DND-41 (cell line): Measurements from ENCODE around the gene RPL10.

Source experiments
- ATAC-seq: fragments of 200-7000 bp; cut with Tn5 transposase; 3 replicates; pipeline ENCODE4 v1.9.1; 2021; ENCODE audit warnings: low read depth; ENCODE audit not compliant: insufficient read depth
- DNase-seq: peaks from one replicate; pipeline ENCODE4 v3.0.0-alpha.2; 2020
- H2AFZ ChIP-seq: 2 replicates; pipeline ENCODE4 v1.6.0; 2012; ENCODE audit warnings: low read depth, low read length
- H3K27ac ChIP-seq: 2 replicates; pipeline ENCODE4 v1.5.1; 2012; ENCODE audit warnings: low read length, inconsistent platforms
- H3K27me3 ChIP-seq: fragments of 200-600 bp; sonication (generic); 2 replicates; pipeline ENCODE4 v1.6.0; 2012; ENCODE audit warnings: low read length, mild to moderate bottlenecking, inconsistent platforms; ENCODE audit not compliant: insufficient read depth, poor library complexity
- H3K36me3 ChIP-seq: 2 replicates; pipeline ENCODE4 v1.5.1; 2012; ENCODE audit warnings: low read length, inconsistent platforms; ENCODE audit not compliant: insufficient read depth
- H3K4me1 ChIP-seq: 2 replicates; pipeline ENCODE4 v1.5.1; 2012; ENCODE audit warnings: mild to moderate bottlenecking, low read length; ENCODE audit not compliant: insufficient read depth
- H3K4me2 ChIP-seq: 2 replicates; pipeline ENCODE4 v1.6.0; 2012; ENCODE audit warnings: mild to moderate bottlenecking, moderate library complexity, low read length, inconsistent platforms; ENCODE audit not compliant: insufficient read depth
- H3K4me3 ChIP-seq, 2 experiments: fragments of 200-600 bp in 1 of 2; shearing (Covaris generic) in 1 of 2; 2 replicates each; pipeline ENCODE4 v1.5.1; 2012 to 2016; ENCODE audit warnings: inconsistent platforms in 2 of 2, low read length in 2 of 2, mild to moderate bottlenecking in 2 of 2, low read depth in 1 of 2, moderate library complexity in 1 of 2
- H3K79me2 ChIP-seq: 2 replicates; pipeline ENCODE4 v1.6.0; 2012; ENCODE audit warnings: low read length, inconsistent platforms; ENCODE audit not compliant: insufficient read depth
- H3K9ac ChIP-seq: 2 replicates; pipeline ENCODE4 v1.6.0; 2012; ENCODE audit warnings: low read depth, mild to moderate bottlenecking, inconsistent platforms, low read length, moderate library complexity
- H3K9me3 ChIP-seq: 2 replicates; pipeline ENCODE4 v1.5.1; 2012; ENCODE audit warnings: low read length, moderate library complexity, mild to moderate bottlenecking, inconsistent platforms; ENCODE audit not compliant: insufficient read depth, severe bottlenecking
- H4K20me1 ChIP-seq: 2 replicates; pipeline ENCODE4 v1.6.0; 2012; ENCODE audit warnings: low read length; ENCODE audit not compliant: insufficient read depth
- CTCF ChIP-seq: IDR thresholded peaks from 2 replicates; pipeline ENCODE4 v1.5.1; 2012; ENCODE audit warnings: borderline replicate concordance, low read length, moderate library complexity, mild to moderate bottlenecking; ENCODE audit not compliant: poor library complexity, severe bottlenecking; ENCODE audit errors: extremely low read depth
- EZH2 ChIP-seq: IDR thresholded peaks from 3 replicates; pipeline ENCODE4 v1.6.1; 2012; ENCODE audit warnings: borderline replicate concordance, low read depth, mild to moderate bottlenecking, moderate library complexity, low read length, inconsistent platforms; ENCODE audit not compliant: severe bottlenecking

Gene RPL10

DNA sequence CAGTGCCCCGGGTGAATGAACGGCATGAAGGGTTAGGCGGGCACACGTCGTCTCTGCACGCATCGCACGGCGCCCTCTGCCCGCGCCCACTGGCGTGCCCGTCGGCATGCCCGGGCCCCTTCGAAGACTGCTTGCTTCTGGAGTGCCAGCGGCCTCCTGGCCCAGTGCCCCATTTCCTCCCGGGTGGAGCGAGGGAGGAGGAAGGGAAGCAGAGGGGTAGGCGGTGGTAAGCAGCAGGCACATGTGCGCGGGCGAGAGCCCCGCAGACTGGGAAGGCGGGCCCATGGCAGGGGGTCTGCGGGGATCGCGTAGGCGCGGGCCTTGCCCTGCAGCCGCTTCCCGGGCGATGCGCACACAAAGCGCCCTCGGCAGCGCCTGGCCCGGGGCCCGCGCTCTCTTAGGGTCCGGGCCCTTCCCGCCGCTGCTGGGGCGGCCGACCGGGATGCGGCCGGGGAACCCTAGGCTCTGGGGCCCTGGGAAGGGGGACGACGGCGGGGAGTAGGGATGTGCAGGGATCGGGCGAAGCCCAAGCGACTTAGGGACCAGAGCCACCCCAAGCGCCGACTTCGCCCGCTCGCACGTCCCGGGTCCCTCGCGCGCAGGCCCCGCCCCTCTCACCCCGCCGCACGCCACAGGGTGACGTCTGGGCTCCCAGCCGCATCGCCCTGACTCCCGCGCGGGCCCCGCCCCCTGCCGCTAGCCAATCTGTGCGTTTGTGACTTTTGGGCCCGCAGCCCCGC is 19.9 kb upstream of the RPL10 start:
- ATAC-seq = peak; percentile 23
- DNase-seq = peak; percentile 98

GRCh38 chrX:154378799-154379568 is 19.2 kb upstream of the RPL10 start, which contains the start of gene EMD:
EMD (plus strand) TSS chrX:154379295; CDS start chrX:154379485, 190 bp downstream.
- Histone ChIP-seq H3K4me3 (peak within 1 kb of the TSS; percentile 80 to 91), H3K79me2 (peaks cover 22% of the 10 kb centered on the region), H3K4me2 (peak within 1 kb of the TSS; percentile 93), H3K9me3 (no peaks in the 10 kb centered on the region), H2AFZ (peak within 1 kb of the TSS; percentile 71), H3K36me3 (peaks cover 18% of the 10 kb centered on the region; the same call in 1 of the 2 replicates), H3K27me3 (no peaks in the 10 kb centered on the region), H3K9ac (peak within 1 kb of the TSS; percentile 97), H4K20me1 (peaks cover 13% of the 10 kb centered on the region), H3K4me1 (peaks cover 25% of the 10 kb centered on the region), H3K27ac (peak within 1 kb of the TSS; percentile 92)
- DNase-seq (peak; percentile 97), ATAC-seq (peak; percentile 86)
- TF ChIP-seq CTCF (no peak), EZH2 (no peak)

More for the DNA sequence above, 19.9 kb upstream of the RPL10 start:
- Histone ChIP-seq H3K9ac (peak overlapping the region; percentile 94), H3K9me3 (no peaks in the 10 kb centered on the region), H3K4me3 (peak overlapping the region; percentile 34 to 58), H3K4me2 (peak overlapping the region; percentile 86), H3K36me3 (peaks cover 18% of the 10 kb centered on the region; the same call in 1 of the 2 replicates), H2AFZ (peak overlapping the region; percentile 53), H3K27ac (peak overlapping the region; percentile 92), H4K20me1 (peaks cover 13% of the 10 kb centered on the region), H3K27me3 (no peaks in the 10 kb centered on the region), H3K79me2 (peaks cover 22% of the 10 kb centered on the region), H3K4me1 (peaks cover 31% of the 10 kb centered on the region)
- peak; percentile 24 for TF ChIP-seq CTCF
- no peak for TF ChIP-seq EZH2

DNA sequence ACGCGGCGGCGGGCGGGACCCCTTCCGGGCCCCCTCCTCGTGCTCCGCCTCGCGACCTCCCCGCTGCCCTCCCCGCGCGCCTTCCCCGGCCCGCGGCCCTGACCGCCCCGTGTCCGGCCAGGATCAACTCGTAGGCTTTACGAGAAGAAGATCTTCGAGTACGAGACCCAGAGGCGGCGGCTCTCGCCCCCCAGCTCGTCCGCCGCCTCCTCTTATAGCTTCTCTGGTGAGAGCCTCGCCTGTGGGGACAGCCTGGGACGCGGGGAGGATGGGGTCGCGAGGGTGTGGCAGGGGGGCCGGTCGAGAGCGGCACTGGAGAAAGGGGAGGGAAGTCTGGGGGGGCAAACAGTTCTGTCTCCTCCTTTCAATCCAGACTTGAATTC is 18.6 kb upstream of the RPL10 start:
- Histone ChIP-seq H4K20me1 (peaks cover 13% of the 10 kb centered on the region), H2AFZ (peak overlapping the region; percentile 71), H3K36me3 (peaks cover 18% of the 10 kb centered on the region; the same call in 1 of the 2 replicates), H3K4me1 (peaks cover 25% of the 10 kb centered on the region), H3K9me3 (no peaks in the 10 kb centered on the region), H3K27ac (peak overlapping the region; percentile 92), H3K27me3 (no peaks in the 10 kb centered on the region), H3K79me2 (peaks cover 22% of the 10 kb centered on the region), H3K4me2 (peak overlapping the region; percentile 93), H3K9ac (peak overlapping the region; percentile 97), H3K4me3 (peak overlapping the region; percentile 80 to 91)
- ATAC-seq (no peak), DNase-seq (peak; percentile 26)
- TF ChIP-seq CTCF (no peak), EZH2 (no peak)
